ENCODE measurements around the gene PRKAR1B.

The PRKAR1B gene

DNA sequence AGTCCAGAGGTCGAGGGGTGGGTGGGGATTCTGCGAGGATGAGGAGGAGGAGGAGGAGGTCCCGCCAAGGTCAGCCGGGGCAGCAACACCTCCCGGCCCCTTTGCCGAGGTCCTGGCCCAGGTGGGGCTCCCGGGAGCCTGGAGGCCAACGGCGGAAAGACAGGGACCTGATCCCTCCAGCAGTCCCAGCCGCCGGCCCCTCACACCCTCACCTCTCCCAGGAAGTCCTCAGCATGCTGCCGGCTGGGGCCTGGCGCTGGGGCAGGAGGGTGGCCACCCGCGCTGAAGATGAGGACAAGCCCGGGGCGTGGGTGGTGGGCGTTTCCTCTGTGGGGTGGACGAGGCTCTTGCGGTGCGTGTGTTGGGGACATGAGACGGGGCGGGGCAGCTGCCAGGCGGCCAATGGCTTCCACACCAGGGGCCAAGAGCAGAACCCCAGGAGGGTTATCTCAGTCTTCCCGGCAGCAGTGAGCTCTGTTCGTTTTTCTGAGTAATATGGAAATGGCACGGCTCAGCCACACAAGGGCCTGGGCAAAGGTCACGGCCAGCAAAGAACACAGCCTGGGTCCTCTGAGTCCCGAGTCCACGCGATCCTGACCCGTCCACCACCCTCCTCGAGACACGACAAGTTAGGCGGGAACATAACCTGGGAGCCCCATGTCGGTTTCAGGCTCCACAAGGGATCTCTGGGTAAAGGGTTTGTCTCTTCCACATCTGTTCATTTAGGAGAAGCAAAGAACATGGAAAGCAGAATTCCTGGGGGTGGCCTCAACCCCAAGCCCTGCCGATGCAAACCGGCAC is 124.5 kb downstream of the PRKAR1B start:
- DNase-seq (ENCODE audit: low spot score), result peak; percentile 59

DNA sequence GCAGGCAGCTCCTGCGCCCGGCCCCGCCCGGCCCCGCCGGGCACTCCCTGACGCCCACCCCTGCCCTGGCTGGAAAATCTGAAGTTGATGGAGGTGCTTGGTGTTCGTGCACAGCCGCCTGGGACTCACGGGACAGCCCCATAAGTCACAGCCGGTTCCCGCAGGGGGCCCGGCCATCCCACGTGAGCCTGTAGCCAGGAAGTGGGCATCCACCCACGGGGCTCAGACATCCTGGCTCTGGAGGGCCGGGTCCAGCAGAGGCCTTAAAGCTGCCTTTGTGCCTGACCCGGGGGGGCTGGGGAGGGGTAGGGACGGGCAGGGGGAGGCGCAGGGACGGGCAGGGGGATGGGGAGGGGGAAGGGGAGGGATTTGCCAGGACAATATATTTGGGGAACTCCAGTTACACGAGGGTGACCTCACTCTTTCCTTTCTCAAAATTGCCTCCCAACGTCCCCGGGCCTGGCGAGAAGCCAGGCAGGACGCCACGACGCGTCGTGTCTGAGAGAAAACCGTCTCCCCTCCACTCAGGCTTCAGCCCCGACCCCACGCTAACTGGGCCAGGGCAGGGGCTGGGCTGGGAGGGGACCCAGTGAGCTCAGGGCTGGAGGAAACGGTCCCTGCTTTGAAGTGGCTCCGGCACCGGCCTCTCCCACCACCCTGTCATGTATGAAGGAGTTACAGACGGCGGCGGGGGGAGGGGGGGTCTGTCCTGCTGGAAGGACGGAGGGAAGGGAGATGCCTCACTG is 125.3 kb downstream of the PRKAR1B start:
- peak; percentile 82 for DNase-seq (ENCODE audit: low spot score)

DNA sequence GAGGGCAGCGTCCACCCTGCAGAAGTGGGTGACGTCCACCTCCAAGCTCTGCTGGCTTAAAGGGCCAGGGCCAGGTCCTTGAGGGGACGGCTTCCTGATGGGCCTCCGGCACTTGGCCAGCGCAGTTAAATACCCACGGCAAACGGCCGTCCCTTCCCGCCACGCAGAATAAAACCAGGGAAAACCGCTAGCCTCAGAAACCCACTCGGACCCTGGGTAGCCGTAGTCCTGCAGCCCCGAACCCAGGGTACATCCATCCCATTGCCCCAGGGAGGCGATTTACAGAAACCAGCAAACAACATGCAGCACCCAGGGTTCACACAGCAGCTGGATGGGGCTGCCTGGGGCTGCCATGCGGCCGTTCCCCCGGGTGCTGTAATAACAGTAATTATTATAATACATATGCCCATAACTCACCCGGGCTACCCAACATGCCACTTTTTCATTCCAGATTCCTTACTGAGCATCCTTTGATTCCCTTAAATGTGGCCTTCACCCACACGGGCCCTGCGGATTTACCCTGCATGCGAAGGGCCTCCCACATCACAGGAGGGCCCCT is 126.0 kb downstream of the PRKAR1B start:
- DNase-seq (ENCODE audit: low spot score), result no peak

DNA sequence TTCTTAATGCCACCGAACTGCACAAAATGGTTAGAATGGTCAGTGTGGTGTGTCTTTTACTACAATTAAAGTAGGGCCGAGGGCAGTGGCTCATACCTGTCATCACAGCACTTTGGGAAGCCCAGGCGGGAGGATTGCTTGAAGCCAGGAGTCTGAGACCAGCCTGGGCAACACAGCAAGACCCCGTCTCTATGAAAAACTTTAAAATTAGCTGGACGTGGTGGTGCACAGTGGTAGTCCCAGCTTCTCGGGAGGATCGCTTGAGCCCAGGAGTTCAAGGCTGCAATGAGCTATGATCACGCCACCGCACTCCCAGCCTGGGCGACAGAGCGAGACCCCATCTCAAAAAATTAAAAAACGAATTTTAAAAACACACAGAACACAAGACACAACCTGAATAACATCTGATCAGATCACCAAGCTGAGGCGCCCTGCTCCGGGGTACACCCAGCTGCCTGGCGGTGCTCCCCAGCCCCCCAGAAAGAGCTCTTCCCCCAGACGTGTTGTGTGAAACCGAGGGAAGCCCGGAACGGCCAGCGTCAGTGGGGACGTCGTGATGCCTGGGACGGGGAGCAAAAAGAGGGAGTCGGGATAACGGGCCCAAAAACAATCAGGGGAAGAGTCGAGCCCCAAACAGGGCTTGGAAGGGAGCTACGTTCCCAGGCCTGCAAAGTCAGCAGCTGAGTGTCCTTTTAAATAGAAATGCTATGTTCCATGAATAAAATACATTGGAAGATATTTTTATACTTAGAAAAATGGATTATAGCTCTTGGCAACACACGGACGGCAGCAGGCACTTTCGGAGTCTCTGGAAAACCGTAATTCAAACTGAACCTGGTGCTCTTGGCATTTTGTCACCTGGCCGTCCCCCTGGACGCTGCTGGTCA is 126.7 kb downstream of the PRKAR1B start:
- DNase-seq (ENCODE audit: low spot score), result no peak

DNA sequence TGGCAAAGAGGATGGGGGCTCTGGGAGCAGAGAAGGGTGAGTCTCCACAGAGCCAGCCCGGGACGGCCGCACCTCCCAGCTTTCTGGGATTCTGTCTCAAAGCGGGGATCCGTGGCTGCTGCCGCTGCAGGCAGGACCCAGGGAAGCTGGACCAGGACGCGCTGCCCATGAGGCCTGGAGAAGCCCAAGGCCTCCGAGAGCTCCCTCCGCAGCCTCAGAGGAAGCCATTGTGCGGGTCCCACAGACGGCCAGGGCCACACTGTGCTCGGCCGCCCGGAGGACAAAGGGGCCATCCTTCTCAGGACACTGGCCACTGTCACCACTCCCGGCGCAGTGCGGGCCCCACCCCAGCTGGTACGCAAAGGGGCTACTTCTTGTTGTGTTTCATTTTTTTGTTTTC is 128.2 kb downstream of the PRKAR1B start:
- no peak for DNase-seq (ENCODE audit: low spot score)

DNA sequence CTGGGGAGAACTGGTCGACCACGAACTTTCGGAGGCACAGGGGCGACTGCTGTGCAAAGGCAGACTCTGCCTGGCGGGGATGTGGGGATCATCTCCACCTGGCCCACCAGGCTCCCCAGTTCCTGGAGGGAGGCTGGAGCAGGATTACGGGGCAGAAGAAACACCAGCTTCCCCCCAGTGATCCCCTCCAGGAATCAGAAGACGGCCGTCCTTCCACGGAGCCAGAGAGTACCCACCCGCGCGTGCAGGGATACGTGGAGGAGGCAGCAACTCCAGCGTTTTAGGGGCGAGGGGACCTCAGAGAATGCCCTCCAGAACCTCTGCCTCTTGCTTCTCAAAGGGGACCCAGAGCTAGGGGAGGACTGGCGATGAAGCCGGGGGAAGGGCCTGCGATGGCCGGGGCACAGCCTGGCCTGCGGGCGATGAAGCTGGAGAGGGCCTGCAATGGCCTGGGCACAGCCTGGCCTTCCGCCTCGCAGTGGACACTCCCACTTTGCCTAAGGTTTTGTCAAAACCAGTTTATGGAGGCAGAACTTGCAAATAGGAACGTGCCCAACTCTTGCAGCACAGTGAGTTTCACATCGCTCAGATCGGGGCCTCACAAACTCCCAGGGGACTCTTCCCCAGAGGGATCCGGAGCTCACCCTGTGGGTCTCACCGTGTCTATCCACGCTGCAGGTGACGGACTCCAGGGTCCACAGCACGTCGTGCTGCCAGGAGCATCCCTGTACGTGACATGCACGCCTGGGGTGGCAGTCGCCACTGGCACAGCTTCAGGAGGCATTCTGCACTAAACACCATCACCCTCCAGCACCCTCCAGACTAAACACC is 129.5 kb downstream of the PRKAR1B start:
- DNase-seq (ENCODE audit: low spot score), result no peak

DNA sequence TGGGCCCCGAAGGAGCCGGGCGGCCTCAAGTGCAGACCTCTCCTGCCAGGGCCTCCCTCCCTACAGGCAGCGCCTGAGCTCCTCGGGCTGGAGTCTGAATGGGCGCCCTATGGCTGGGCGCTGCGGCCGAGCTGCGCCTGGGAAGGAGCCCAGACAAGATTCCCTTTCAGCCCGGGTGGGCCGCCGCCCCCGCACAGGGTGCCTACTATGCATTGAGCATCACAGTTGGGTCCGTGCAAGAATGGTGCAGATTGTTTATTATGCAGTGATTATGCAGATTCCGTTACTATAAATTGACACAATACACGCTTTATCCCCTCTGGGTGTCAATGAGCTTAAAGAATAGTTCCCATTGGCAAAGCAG is 130.3 kb downstream of the PRKAR1B start:
- no peak for DNase-seq (ENCODE audit: low spot score)

DNA sequence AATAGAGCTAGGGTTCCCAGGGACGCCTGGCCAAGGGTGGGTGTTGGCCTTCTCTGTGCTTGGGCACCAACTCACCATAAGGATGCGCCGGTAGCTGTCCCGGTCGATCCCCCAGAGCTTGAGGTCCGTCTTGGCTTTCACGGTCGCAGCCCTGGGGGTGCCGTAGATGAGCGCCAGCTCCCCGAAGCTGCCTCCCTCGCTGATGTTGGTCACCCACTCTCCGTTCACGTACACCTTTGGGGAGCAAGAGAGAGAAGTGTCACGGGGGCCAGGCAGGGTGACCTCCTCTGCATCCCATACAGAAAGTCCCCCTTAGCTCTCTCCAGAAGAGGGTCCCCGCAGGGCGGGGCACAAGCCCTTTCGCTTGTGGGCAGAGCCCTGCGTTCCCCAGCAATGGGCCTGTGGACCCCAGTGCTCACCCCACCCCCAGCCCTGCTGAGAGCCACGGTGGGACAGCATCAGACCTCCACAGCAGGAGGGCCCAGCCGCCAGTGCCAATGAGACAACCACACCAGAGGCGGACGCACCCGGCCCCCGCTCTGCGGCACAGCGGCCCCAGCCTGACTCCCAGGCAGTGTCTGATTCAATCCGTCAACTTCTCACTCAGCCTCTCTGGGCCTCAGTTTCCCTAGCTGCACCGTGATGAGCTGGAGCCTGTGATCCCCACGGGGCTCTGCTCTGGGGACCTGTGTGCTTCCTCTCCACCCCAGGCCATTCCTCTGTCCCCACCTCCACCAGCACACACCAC is 130.8 kb downstream of the PRKAR1B start:
- no peak for DNase-seq (ENCODE audit: low spot score)

DNA sequence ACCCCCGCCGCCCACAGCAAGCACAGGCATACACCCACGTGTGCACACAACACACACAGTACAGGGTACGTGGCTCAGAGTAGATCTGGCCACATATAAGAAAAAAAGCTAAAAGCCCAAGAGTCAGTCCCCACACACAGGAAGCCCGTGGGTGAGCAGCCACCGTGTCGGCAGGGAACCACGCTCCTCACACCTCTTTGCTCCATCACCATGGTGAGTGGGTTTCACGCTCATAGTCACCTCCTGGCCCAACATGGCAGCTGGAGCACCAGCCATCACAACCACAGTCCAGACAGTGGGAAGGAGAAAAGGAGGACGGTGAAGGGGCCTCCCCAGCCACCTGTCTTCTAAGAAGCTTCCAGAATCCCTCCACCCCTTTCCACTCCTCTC is 131.5 kb downstream of the PRKAR1B start:
- no peak for DNase-seq (ENCODE audit: low spot score)

DNA sequence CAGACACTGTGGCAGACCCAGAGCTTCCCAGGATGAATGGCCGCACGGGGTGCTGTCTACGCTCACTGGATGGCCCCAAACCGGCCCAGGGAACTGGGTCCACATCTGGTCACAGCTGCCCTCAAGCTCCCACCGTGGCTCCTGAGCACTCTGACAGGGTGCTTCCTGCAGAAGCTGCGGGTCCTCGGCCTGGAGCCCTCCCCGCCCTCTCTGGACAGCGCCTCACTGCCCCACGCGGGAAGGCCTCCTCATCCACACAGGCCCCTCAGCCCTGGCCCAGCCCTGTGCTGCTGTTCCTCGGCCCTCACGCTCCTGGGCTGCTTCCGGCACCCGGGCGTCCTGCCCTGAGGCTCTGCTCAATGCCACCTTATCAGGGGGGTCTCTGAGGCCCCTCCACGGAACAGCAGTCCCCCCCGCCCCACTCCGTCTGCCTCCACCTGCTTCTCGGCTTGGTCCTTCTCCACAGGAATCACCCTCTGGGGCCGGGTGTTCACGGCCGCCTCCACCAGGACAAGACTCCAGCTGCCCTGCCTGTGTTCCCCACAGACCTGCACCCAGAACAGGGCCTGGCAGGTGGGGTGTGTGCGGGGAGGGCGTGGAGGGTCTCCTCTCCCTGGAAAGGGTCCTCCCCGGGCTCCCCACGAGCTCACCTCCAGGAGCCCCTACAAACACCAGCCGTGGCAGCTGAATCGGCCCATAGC is 132.0 kb downstream of the PRKAR1B start:
- no peak for DNase-seq (ENCODE audit: low spot score)

DNA sequence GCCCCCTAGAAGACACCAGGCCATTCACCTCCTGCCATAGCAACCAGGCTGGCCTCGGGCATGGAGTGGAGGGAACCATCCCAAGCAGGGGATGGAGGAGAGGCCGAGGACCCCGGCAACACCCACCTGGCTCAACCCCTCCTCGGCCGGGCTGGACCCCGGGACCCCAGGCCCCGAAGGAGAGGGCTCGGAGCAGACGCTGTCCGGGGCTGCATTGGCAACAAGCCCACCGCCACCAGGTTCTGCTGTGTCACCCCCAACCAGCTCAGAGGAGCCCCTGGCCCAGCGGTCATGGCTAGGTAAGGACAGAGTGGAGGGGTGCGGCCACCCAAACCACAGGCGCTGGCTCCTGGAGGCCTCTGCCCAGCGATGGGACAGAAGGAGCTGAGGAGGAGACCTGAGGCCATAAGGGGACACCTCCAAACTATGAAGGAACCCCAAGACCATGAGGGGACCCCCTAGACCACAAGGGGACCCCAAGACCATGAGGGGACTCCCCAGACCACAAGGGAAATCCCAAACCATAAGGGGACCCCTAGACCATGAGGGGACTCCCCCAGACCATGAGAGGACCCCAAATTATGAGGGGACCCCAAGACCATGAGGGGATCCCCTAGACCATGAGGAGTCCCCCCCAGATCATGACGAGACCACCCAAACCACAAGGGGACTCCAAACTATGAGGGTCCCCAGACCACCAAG is 132.7 kb downstream of the PRKAR1B start:
- DNase-seq (ENCODE audit: low spot score), result no peak

DNA sequence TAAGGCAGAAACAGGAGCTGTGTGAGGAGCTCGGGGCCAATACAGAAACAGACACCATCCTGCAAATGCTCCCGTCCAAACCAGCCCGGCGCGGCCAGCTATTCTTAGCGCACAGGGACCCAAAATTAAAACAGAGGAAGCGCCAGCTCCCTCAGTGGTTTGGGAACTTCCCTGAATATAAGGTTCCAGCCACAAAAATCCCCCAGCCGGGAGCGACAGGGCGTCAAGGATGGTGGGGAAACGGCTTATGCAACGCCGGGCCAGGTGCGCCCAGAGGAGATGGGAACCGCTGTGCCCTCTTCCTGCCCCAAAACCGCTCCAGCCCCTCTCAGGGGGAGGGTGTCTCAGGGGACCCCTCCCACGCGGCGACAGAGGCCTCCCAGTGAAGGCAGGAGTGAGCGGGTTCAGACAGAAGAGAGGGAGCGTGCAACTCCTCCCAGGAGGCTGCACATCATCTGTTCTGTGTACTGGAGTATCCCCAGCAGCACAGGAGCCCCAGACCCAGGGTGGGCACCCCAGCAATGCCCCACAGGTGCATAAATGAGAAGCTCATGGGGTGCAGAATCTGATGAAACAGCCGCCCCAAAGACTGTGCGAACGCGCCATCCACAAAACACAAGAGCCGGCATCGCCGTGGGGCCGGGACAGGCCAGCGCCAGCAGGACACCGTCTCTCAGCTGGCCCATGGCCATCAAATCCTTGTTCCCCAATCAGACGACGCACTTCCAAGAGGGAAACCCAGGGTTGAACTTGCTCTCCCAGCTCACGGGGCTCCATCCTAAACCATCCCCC is 133.6 kb downstream of the PRKAR1B start:
- DNase-seq (ENCODE audit: low spot score), result no peak

DNA sequence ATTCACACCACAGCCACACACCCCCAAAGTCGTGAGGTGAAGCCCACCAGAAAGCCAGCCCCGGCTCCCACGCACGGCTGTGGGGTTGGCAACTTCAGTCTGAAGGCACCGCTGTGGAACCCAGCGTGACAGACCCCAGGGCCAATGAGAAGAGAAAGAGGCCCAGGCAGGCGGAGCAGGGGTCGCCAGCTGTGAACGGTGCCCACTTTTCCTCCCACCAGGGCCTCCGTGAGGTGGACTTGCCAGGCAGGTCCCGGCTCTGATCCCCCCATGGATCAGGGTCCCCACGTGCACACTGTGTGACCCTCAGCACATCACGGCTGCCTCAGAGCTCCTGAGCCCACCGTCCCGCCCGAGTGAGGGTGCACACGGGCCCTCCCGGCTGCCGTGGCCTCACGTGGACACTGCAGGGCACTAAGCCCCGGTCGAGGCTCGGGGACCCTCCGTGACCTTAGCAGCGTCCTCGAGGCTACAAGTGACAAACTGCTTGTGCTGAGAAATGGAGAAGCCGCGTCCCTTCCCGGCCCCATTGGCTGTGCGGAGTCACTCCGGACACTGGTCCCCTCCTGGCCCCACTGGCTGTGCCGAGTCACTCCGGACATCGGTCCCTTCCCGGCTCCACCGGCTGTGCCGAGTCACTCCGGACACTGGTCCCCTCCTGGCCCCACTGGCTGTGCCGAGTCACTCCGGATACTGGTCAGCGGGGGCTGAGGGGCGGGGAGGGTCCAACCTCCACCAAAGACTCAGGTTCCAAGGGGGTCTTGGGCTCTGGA is 135.0 kb downstream of the PRKAR1B start:
- no peak for DNase-seq (ENCODE audit: low spot score)

DNA sequence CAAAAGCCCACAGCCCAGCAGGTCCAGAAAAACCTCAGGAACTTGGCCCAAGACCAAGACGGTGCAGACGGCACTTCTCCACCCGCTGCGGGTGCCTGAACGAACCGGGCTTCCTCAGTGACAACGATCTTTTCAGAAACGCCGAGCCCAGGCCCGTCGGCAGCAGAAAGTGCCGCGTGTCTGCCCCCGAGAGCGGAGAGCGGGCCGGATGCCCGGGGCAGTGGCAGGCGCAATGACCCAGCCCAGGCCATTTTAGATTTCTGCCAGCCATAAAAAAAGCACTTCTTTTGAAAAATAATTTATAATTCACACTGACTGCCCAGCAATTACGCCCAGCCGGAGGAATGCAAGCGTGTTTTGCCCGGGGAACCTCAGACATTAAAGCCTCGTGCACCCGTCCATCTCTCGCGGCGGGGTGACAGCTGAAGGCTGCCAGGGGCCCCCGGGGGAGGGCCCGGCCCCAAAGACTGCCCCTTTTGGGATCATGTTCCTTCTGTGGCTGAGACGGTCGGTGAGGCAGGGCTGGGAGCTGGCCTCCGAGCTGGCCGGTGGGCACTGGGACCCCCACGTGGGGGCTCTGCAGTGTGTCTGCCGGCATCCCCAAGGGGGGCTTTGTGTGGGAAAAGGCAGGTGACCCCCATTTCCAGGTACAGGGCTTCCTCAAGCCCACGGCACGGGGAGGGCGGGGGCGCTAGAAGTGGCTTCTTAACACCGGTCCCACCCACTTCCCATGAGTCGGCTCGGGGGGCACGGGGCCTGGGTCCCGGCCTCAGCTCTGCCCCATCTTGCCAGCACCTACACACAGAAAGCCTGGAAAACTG is 136.1 kb downstream of the PRKAR1B start:
- DNase-seq (ENCODE audit: low spot score), result no peak

DNA sequence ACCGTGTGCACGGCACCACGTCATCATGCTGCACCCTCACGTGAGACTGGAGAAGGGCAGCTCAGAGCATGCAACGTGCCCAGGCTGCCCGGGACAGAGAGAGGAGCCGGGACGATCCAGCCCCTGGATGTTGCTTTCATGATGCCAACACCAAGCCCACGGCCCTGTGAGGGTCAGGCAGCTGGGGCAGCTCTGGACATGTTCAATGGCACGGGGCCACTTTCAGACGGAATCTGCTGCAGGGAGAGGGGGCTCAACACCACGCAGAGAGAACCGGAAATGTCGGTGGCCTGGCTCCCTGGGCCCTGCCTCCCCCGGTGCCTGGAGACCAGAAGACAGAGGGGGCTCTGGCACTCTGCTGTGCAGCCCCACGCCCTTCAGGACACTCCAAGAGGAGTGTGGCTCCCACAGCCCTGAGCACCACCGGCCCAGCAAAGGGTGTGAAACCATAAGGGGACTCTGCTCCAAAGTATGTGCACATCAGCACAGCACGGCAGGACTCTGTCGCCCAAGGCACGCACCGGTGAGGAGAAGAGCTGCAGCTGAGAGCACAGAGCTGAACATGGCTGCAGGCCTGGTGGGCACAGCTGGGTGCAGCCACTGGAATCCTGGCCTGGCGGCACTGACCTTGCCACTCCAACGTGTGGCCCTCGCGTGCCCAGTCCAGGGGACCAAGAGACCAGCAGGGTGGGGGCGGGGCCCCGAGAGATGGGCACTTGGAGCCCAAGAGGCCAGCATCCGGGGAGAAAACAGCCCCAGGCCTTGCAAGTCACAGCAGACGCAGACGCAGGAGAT is 137.1 kb downstream of the PRKAR1B start:
- no peak for DNase-seq (ENCODE audit: low spot score)

DNA sequence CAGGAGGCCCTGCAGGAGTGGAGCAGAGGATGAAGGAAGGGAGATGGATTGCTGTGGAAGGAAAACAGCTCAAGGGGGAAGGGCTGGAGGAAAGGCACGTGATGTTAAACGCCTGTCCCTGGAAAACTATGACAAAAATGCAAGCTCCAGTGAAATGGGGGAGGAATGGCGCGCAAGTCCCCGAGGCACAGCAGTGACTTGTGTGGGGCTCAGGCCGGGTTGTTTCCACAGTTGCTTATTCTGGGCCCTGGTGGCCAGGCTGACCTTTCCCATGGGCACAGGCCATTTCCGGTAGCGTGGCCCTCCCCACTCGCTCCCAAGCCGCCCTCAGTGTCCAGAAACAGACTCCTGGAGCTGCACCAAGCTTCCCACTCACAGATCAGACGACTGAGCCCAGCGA is 139.3 kb downstream of the PRKAR1B start:
- no peak for DNase-seq (ENCODE audit: low spot score)

Data from activated CD4-positive, alpha-beta T cell treated with anti-CD3 and anti-CD28 coated beads, Interleukin-2, Interleukin-4, amounts not matched to agents 100 ng/mL and 50 ng/mL, durations not matched to agents 16 hours and 8 hours (primary cell).